ENCODE measurements around the gene TMEFF2.
A peak's percentile ranks its signal among the peaks of the same experiment; 100 is the strongest.
"Not testable (repeated sequence)": the region's sequence is repeated elsewhere in the genome, so short reads cannot be mapped to it uniquely, and the experiment has no call there.

Gene TMEFF2

GRCh38 chr2:192140236-192140839, 54.4 kb downstream of the TMEFF2 start:
- no peak overlapping the region for H3K4me3 ChIP-seq (ENCODE audit: control insufficient read depth, low read depth, low read length)
- TF ChIP-seq CTCF (conservative IDR thresholded peaks at IDR 0.05; ENCODE audit: control insufficient read depth, insufficient read depth, low read depth, low read length): no peak
- no peak for DNase-seq (ENCODE audit: low read depth)

GRCh38 chr2:192139813-192140212, 54.9 kb downstream of the TMEFF2 start:
- no peak for DNase-seq (ENCODE audit: low read depth)
- TF ChIP-seq CTCF (conservative IDR thresholded peaks at IDR 0.05; ENCODE audit: control insufficient read depth, insufficient read depth, low read depth, low read length): no peak
- H3K4me3 ChIP-seq (ENCODE audit: control insufficient read depth, low read depth, low read length): no peak overlapping the region

- no peak for DNase-seq (ENCODE audit: low read depth)
- no peak for TF ChIP-seq CTCF (conservative IDR thresholded peaks at IDR 0.05; ENCODE audit: control insufficient read depth, insufficient read depth, low read depth, low read length)
- no peak overlapping the region for H3K4me3 ChIP-seq (ENCODE audit: control insufficient read depth, low read depth, low read length)
These were observed 57.3 kb downstream of the TMEFF2 start for GRCh38 chr2:192137451-192137850.

- not testable (repeated sequence) for H3K4me3 ChIP-seq (ENCODE audit: control insufficient read depth, low read depth, low read length); DNase-seq (ENCODE audit: low read depth)
These were observed 62.1 kb downstream of the TMEFF2 start for GRCh38 chr2:192132604-192133003.

GRCh38 chr2:192130312-192130711, 64.4 kb downstream of the TMEFF2 start:
- DNase-seq (ENCODE audit: low read depth); H3K4me3 ChIP-seq (ENCODE audit: control insufficient read depth, low read depth, low read length): not testable (repeated sequence)

- DNase-seq (ENCODE audit: low read depth): no peak
- TF ChIP-seq CTCF (conservative IDR thresholded peaks at IDR 0.05; ENCODE audit: control insufficient read depth, insufficient read depth, low read depth, low read length): no peak
- no peak overlapping the region for H3K4me3 ChIP-seq (ENCODE audit: control insufficient read depth, low read depth, low read length)
These were observed 66.1 kb downstream of the TMEFF2 start for GRCh38 chr2:192128655-192129054.

- no peak overlapping the region for H3K4me3 ChIP-seq (ENCODE audit: control insufficient read depth, low read depth, low read length)
- peak; percentile 41 for DNase-seq (ENCODE audit: low read depth)
- no peak for TF ChIP-seq CTCF (conservative IDR thresholded peaks at IDR 0.05; ENCODE audit: control insufficient read depth, insufficient read depth, low read depth, low read length)
These were observed 67.3 kb downstream of the TMEFF2 start for GRCh38 chr2:192127434-192127833.

- no peak overlapping the region for H3K4me3 ChIP-seq (ENCODE audit: control insufficient read depth, low read depth, low read length)
- TF ChIP-seq CTCF (conservative IDR thresholded peaks at IDR 0.05; ENCODE audit: control insufficient read depth, insufficient read depth, low read depth, low read length): no peak
- DNase-seq (ENCODE audit: low read depth): no peak
These were observed 67.8 kb downstream of the TMEFF2 start for GRCh38 chr2:192126912-192127311.
